Stimulated activated CD4-positive, alpha-beta T cell treated with anti-CD3 and anti-CD28 coated beads, TNF-alpha, amount 100 ng/mL, for 24 hours (primary cell): Measurements from ENCODE around the gene ZC3HAV1L.
A peak's percentile ranks its signal among the peaks of the same experiment; 100 is the strongest.
"Not testable (repeated sequence)": the region's sequence is repeated elsewhere in the genome, so short reads cannot be mapped to it uniquely, and the experiment has no call there.

Experiments used
- DNase-seq, 3 experiments: peaks; one replicate each; pipeline ENCODE4 v3.0.0-alpha.2; 2020; ENCODE audit warnings: low read depth in 3 of 3

ZC3HAV1L gene

GRCh38 chr7:139035586-139036353 lies at the start of gene ZC3HAV1L:
Gene ZC3HAV1L, minus strand, starts transcription at chr7:139036042. Its CDS starts 25 bp downstream, at chr7:139036017.
- peak; percentile 11 to 75 (median 33) for DNase-seq

- no peak for DNase-seq
These were observed 48.9 kb upstream of the ZC3HAV1L start for GRCh38 chr7:139084709-139085108.

- no peak for DNase-seq
These were observed 45.7 kb upstream of the ZC3HAV1L start for GRCh38 chr7:139081584-139081983.

- DNase-seq, result no peak
These were observed 45.1 kb upstream of the ZC3HAV1L start for GRCh38 chr7:139080905-139081304.

GRCh38 chr7:139079861-139080260 lies 44.0 kb upstream of the ZC3HAV1L start:
- no peak for DNase-seq

GRCh38 chr7:139078911-139079310 lies 43.1 kb upstream of the ZC3HAV1L start:
- no peak for DNase-seq

GRCh38 chr7:139078399-139078798 lies 42.6 kb upstream of the ZC3HAV1L start:
- DNase-seq, result no peak

- DNase-seq, result not testable (repeated sequence)
These were observed 41.9 kb upstream of the ZC3HAV1L start for GRCh38 chr7:139077706-139078105.

- no peak for DNase-seq
These were observed 40.2 kb upstream of the ZC3HAV1L start for GRCh38 chr7:139075871-139076686.

GRCh38 chr7:139075031-139075652 lies 39.3 kb upstream of the ZC3HAV1L start:
- DNase-seq, result peak; percentile 17 to 49 (median 48)

- DNase-seq, result no peak
These were observed 37.0 kb upstream of the ZC3HAV1L start for GRCh38 chr7:139072796-139073195.

GRCh38 chr7:139071680-139072079 lies 35.8 kb upstream of the ZC3HAV1L start:
- no peak for DNase-seq

- DNase-seq, result no peak
These were observed 32.9 kb upstream of the ZC3HAV1L start for GRCh38 chr7:139068544-139069399.

- no peak for DNase-seq
These were observed 30.5 kb upstream of the ZC3HAV1L start for GRCh38 chr7:139066315-139066714.

- no peak for DNase-seq
These were observed 29.5 kb upstream of the ZC3HAV1L start for GRCh38 chr7:139065323-139065722.

GRCh38 chr7:139061416-139061815 lies 25.6 kb upstream of the ZC3HAV1L start:
- no peak for DNase-seq

- no peak for DNase-seq
These were observed 24.9 kb upstream of the ZC3HAV1L start for GRCh38 chr7:139060695-139061237.

- DNase-seq, result no peak
These were observed 24.1 kb upstream of the ZC3HAV1L start for GRCh38 chr7:139059905-139060304.

GRCh38 chr7:139058943-139059342 lies 23.1 kb upstream of the ZC3HAV1L start:
- no peak for DNase-seq

- no peak for DNase-seq
These were observed 19.8 kb upstream of the ZC3HAV1L start for GRCh38 chr7:139055674-139056073.

GRCh38 chr7:139054656-139055055 lies 18.8 kb upstream of the ZC3HAV1L start:
- DNase-seq, result not testable (repeated sequence)
